GM15510 (cell line): Measurements from ENCODE around the gene DNAJA4.

Experiments
- POLR2A ChIP-seq: IDR thresholded peaks from 3 replicates; pipeline ENCODE4 v1.6.1; 2011; ENCODE audit warnings: borderline replicate concordance; ENCODE audit not compliant: insufficient read length; ENCODE audit errors: extremely low read depth

The DNAJA4 gene

DNA sequence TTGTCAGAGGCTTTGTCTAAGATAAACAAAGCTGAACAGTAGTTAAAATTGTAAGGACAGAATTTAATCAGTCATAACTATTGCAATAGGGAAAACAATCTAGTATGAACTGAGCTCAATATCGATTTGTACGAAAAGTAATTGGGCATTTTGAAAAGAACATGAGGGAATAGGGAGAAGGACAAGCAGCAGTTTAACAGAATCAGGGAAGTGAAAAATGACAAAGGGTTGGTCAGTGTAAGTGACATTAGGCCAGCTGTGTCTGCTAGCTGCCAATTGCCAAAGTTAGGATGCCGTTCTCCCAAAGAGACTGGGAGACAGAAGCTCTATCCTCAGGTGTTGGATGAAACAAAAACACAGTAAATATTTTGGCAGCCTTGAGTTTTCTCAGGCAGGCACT lies 3.3 kb upstream of the DNAJA4 start:
- no peak for TF ChIP-seq POLR2A

DNA sequence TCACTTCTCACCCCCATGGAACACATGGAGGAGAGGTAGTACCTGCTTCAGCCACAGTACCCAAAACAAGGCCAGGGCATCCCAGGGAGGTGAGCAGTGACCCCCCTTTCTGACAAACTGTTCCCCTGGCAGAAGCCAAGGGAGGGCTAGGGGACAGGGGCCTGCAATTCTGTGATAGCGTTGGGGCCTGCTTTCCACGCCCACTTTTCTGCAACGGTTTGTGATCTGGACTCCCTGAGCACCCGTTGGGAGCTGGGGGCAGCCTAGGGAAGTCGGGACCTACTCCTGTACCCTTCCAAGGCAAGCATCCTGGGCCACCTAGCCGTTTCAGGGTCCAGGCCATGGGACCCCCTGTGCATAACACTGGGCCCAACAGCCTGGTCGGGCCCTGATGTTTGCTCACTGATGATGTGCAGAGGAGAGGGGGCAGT lies 996 bp upstream of the DNAJA4 start:
- TF ChIP-seq POLR2A = no peak

DNA sequence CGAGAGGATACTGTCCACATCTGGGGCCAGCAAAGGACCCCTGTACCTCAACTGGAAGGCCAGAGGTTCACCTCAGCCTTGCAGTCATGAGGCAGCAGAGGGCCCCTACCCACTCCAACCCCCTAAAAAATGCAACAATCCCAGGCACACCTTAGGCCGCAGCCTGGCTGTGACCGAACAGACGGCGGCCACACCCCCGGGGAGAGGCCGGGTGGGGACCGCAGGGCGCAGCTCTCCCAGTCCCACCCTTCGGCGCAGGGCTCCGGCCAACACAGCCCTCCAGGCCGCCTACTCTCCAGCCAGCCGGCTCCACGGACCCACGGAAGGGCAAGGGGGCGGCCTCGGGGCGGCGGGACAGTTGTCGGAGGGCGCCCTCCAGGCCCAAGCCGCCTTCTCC lies 457 bp upstream of the DNAJA4 start:
- TF ChIP-seq POLR2A = no peak

DNA sequence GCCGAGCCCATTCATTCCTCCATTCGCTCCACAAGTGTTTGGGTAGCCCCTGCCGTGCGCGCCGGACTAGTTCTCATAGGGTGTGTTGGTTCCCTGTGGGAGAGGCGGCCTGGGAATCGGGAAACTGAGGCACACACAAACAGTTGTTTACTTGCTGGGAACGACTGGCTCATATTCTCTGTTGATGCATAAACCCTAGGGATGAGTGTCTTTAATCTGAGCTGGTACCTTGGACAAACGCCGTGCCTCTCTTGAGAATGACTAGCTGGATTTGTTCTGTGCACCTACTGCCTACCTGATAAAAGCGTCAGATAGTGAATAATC lies 737 bp downstream of the DNAJA4 start:
- no peak for TF ChIP-seq POLR2A

DNA sequence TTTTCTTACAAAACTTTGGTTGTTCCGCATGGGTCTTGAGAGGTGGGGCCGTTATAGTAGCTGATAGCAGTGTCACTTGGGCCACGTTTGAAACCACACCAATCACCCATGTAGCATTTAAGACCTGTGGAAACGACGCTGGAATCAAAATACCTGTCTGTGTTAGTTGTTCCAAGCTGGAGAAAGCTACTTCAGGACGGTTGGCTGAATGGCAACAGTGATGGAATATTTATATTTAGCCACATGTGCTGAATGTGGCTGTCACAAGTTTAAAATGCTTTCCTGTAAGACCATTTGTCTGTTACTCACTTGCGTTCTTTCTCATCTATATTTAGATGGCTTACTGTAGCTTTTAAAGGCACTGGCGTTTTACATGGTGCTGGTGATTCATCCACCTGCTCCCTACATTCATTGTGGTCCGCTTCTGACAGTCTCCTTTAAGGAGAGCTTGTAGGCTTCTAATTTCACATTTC lies 1.4 kb downstream of the DNAJA4 start:
- TF ChIP-seq POLR2A = no peak

DNA sequence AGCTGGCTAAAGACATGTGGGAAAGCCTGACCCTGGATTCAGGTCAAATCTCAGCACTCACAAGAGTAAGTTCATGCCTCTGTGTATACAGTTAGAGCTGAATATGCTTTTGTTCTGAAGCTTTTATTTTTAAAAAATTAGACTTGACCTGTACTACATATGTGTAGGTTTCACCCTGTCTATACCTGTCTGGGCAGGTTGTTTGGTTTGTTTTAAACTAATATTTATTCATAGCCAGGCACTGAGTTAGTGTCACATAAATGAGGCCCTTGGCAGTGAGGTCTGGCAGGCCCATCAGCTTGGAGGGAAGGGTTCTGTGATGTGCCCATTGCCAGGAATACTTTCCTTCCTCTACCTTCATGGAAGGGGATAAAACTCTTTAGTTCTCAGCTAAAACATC lies 1.9 kb downstream of the DNAJA4 start:
- no peak for TF ChIP-seq POLR2A

DNA sequence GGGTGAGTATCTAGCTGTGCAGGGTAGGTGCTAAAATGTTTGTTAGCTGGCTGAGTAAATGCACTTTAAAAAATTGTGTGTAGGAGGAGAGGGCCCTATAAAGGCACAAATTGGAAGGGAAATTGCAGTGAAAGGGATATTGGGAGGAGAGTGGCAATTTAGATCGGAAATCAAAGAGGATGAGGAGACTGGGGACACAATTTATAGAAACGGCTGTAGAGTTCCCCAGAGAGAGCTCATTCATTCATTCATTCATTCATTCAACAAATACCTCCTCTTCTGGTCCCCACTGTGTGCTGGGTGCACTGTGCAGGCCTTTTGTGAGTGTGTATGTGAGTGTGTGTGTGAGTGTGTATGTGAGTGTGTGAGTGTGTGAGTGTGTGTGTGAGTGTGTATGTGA lies 2.4 kb downstream of the DNAJA4 start:
- no peak for TF ChIP-seq POLR2A

DNA sequence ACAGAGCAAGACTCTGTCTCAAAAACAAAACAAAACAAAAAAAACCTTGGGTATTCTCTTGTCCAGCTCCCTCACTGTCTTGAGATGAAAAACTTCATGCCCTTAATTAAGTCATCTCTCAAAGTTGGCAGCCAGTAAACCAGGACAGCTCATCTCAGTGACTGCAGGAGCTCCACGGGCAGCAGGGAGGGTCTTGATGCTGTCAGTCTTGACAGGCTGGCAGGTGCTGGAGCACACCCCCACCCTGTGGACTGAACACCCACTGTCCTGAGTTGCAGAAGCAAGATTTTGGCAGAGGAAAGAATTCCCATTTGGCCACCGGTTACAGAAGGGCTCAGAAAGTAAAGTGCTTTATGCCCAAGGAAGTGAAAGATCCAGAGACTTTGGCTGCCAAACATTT lies 8.0 kb downstream of the DNAJA4 start:
- TF ChIP-seq POLR2A = no peak

DNA sequence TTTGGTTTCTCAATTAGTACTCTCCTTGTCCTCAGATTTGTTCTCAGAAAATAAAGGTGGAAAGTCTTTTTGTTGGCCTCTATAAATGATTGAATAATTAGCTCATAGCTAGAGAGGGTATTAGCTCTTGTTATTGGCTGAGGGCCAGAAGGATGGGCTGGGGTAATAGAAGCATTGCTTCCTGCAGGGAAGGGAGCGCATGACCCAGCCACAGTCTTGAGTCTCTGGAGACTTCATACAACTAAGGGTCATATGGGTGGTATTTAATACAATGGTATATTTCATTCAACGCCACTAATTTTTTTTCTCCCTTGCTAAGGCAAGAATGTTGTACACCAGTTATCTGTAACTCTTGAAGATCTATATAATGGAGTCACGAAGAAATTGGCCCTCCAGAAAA lies 8.4 kb downstream of the DNAJA4 start:
- no peak for TF ChIP-seq POLR2A

DNA sequence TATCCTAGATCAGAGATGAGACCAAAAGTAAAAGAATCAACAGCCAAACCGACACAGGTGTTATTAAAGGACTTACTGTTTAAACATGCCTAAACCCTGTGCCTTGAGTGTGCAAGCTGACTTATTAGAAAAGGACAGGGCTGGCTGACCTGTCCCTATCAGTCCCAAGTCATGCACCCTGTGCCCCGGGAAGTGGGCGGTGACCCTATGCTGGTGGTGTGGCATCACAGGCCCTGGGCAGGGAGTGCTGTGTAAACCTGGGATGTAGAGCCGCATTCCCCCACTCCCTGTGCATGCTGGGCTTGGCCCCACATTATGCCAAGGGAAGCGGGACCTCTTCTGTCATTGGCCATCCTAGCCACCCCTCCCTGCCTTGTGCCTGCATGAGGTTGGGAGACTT lies 10.6 kb downstream of the DNAJA4 start:
- TF ChIP-seq POLR2A = no peak

DNA sequence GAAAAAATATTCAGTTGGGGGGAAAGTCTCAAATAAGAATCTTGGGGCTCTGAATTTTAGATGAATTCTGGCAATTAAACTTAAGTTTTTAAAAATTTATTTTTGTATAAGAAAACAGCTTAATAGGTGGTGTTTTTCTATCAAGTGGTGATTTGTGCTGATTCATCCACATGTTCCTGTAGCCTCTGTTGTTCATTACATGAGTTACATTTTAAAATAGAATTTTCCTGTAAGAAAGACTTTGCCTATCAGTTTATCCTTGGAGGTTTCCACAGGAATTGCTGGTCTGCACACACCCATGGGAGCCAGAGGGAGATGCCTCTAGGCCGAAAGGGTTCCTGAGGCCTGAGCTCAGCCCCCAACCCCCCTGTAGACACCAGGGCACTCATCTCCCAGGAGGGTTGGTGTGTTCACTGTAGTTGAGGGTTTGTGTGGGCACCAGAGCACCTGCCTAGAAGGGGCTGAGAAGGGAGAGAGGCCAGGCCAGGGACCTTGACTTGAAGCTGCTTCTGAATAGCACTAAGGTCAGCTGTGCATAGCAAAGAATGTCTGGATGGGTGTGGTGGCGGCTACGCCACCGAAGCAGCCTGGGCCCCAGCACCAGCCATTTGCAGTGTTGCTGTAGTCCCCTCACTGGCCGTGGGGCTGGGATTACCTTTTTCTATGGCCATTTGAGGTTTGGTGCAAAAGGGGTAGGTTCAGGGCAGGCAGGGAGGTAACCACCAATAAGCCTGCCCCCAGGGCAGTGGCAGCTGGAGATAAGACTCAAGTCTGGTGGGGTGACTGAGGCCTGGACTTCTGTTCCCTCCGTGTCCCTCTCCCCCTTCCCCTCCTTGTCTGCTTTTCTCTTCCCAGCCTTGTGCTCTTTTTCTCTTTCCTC lies 11.9 kb downstream of the DNAJA4 start:
- TF ChIP-seq POLR2A = no peak

DNA sequence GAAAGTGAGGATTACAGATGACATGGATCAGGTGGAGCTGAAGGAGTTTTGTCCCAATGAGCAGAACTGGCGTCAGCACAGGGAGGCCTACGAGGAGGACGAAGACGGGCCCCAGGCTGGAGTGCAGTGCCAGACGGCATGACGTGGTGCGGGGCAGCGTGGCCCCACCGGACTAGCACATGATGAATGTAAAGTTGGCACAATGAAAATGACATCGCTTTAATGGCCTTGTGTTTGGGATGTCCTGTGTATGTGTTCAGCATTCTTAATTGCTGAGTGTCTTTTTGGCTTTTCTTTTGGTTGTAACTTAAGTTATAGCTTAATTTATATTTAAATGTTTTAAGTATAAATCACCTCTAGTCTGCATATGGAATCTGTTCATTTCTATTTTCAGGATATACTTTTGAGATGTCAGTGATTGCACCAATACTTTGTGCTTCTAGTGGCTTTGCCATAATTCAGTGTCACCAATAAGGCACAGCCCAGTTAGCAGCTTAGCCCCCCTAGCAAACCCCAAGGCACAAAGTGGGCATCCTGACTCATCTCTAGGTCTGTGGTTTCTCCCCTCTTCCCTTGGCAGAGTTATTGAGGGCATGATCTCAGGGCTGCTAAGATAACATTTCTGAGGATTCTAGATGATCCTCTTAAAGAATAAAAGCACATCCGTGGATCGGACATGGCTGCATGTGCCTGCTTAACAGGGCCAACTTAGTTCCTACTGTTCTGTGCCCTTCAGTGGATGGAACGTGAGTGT lies 16.1 kb downstream of the DNAJA4 start:
- no peak for TF ChIP-seq POLR2A

DNA sequence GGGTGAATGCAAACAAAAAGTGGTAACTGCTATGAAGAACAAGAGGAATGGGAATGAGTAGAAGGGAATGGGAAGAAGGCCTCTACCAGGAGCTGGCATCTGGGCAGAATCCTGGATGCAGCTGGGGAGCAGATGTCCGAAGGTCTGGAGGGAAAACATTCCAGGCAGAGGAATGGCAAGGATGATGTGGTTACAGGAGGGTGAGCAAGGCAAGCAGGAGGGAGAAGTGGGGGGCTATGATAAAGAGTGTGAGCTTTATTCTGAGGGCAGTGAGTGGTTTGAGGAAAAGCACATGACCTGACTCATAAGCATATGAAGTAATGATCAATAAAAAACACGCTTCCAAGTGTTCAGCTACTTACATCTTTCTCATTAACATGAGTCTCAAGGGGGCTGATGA lies 18.0 kb downstream of the DNAJA4 start:
- TF ChIP-seq POLR2A = no peak

DNA sequence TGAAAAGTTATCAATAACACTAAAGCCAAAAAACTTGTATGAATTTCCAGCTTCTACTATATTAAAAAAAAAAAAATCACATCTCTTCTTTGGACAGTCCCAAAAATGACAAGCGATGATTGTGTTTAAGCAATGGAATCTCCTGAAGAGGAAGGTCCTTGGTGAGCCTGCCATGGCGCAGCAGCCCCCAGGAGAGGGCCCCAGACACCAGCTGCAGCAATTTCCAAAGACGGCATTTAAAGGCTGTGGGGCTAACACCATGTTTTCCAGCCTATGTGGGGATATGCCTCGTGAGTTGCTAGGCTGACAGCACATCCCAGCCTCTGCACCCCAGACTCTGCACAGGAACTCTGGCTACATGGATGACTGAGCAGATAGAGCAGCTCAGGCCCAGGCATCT lies 20.4 kb downstream of the DNAJA4 start:
- TF ChIP-seq POLR2A = no peak

DNA sequence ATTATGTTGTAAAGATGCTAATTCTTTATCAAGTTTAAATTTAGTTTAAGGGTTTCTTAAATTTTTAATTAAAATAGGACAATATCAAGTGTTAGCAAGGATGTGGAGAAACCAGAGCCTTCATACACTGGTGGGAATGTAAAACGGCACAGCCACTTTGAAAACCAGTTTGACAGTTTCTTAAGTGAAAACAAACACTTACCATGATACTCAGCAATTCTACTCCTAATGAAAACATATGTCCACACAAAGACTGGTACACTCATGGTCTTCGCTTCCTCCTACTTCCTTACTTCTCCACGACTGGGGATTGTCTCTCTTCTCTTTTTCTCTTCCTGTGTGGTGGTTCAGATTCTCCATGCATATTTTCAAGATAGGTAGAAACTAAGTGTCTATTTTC lies 25.9 kb downstream of the DNAJA4 start:
- no peak for TF ChIP-seq POLR2A

DNA sequence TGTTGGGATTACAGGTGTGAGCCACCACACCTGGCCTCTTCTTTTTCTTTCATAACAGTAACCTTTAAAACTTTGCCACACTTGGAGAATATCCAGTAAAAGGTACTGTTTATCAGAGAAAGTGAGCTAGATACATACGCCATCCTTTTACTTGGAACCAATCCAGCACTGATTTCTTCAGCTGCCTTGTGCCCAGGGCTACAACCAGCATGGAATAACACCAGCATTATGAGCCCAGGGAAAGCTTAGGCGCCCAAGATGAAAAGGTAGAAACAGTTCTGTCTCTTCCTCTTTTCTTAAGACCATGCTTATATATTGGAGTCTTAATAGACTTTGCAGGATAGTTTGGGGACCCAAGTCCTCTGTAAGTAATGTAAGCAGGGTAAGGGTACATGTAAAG lies 26.7 kb downstream of the DNAJA4 start:
- no peak for TF ChIP-seq POLR2A

DNA sequence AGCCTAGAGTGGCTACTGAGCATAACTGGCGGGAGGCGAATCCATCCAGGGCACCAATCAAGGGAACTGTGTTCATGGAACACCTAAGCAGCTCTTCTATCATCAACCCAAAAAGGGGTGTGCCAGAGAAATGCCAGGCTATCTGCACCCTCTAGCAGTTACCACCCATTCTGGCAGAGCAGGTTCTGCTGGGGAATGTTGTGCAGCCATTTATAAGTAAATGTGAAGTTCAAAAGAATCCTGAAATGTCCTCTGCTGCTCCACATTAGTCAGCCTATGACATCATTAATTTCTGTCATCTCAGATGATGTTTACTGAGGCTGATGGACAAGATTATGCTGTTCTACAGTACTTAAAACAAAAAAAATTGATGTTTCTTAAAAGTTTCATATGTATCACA lies 27.3 kb downstream of the DNAJA4 start:
- no peak for TF ChIP-seq POLR2A

DNA sequence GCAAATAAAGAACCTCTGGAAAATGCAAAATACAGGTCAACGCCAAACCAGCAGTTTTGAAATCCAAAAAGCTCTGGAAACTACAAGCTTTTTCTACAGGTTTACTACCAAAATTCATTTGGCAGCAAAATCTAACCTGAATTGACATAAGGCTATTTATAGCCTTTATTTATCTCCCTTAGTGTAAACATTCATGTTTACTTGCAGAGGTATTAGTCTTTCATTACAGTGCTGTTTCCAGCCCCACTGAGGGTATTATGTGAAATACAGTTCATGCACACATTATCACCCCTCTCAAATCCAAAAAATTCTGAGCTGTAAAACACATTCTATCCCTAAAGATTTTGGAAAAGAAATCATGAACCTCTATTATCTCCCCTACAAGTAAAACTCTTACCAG lies 27.9 kb downstream of the DNAJA4 start:
- no peak for TF ChIP-seq POLR2A
